Measurements from ENCODE around the gene SH2D3A.
"Not testable (repeated sequence)": the region's sequence is repeated elsewhere in the genome, so short reads cannot be mapped to it uniquely, and the experiment has no call there.

Gene SH2D3A

DNA sequence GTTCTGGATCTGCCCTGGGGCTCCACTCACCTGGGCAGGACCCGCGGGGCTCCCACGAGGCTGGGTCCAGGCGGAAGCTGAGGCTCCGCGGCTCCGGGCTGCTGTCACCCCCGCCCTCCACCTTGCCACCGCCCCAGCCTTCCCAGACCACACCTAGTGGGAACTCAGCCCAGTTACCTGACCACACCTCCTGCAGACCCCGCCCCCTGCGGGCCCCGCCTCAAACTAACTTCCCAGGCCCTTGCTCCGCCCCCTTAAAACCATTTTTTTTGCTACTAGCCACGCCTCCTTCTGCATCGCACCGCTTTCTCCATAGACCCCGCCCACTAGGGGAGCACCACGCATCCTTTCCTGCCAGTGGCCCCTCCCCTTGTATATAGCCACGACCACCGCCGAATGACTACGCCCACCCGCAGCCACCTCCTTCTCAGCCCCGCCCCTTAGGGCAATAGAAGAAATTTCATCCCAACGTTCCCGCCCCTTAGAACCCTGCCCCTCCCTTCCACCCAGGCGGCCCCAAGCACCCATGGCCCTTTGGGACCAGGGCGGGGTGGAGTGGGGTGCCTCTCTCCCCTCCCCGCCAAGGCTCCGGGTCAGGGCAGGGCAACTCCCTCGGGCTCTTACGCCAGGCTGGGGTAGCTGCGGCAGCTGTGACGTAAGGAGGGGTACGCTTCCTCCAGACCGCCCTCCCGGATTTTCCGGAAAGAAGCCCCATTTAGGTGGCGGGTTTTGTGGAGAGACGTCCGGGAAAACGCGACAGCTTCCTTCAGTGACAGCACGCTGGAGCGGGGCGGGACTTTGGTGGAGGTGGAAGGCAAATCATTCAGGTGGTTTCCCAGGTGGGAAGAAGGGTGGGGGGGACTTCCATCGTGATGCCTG is at the start of gene SH2D3A:
Gene SH2D3A, minus strand, starts transcription at position 79 of the 879 bp plus-strand sequence. CDS start 3,687 bp downstream, outside the sequence.
- no peak for DNase-seq

GRCh38 chr19:6813659-6814058 is 46.4 kb upstream of the SH2D3A start:
- no peak for DNase-seq

GRCh38 chr19:6812612-6813011 is 45.4 kb upstream of the SH2D3A start:
- no peak for DNase-seq

DNA sequence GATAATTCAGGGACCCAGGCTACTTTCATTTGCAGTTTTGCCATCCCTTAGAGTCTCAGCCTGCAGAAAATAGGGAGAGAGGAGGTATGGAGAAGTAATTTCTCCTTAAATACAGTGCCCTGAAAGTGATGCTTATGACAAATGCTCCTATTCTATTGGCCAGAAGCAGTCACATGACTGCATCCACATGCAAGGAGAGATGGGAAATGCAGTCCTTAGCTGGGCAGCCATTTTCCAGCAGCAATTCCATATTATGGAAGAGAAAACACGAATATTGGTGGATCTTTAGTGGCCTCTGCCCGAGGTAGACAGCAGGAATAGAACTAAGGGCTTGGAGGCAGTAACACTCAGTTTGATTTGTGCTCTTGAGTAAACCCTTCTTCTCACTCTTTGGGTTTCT is 44.7 kb upstream of the SH2D3A start:
- DNase-seq: no peak

DNA sequence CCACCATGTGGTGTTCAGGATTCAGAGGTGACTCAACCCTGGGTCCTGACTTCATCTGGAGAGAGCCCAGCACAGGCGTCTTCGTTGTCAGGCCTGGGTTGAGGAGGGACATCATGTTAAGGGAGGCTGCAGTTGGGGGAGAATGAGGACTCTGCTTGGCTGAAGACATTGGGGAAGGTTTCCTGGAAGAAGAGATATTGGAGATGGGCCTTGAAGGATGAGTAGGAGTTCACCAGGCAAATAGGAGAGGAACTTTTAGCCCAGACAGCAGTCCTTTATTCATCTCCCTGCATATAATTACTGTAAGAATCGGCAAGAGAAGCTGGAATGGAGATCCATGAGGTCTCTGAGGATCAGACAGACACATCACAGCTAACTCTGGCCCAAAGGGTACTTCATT is 44.1 kb upstream of the SH2D3A start:
- DNase-seq: no peak

- DNase-seq: no peak
These were observed 42.0 kb upstream of the SH2D3A start for GRCh38 chr19:6809262-6809661.

DNA sequence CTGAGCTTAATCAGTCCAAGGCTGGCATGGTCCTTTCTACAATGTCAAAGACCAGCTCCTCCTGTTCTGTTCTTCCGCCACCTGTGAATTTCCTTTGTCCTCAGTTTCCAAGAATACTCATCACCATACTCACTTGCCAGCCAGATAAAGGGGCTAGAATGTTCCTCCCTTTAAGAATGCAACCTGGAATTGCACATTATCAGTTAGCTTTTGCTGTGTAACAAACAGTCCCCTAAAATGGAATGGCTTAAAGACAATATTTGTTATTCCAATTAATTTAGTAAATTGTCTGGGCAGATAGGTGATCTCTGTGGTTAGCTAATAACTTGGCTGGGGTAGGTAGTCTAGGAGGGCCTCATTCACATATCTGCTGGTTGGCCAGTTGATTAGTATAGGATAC is 41.3 kb upstream of the SH2D3A start:
- no peak for DNase-seq

DNA sequence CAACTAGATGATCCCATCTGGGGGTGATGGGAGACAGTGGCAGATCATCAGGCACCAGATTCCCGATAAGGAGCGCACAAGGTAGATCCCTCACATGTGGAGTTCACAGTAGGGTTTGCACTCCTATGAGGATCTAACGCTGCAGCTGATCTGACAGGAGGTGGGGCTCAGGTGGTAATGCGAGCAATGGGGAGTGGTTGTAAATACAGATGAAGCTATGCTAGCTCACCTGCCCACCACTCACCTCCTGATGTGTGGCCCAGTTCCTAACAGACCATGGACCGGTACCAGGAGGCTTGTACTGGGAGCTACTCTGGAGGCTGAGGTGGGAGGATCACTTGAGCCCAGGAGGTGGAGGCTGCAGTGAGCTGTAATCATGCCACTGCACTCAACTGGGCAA is 40.1 kb upstream of the SH2D3A start:
- DNase-seq: no peak

GRCh38 chr19:6806488-6806887 is 39.3 kb upstream of the SH2D3A start:
- DNase-seq: no peak

- no peak for DNase-seq
These were observed 35.8 kb upstream of the SH2D3A start for GRCh38 chr19:6803036-6803404.

DNA sequence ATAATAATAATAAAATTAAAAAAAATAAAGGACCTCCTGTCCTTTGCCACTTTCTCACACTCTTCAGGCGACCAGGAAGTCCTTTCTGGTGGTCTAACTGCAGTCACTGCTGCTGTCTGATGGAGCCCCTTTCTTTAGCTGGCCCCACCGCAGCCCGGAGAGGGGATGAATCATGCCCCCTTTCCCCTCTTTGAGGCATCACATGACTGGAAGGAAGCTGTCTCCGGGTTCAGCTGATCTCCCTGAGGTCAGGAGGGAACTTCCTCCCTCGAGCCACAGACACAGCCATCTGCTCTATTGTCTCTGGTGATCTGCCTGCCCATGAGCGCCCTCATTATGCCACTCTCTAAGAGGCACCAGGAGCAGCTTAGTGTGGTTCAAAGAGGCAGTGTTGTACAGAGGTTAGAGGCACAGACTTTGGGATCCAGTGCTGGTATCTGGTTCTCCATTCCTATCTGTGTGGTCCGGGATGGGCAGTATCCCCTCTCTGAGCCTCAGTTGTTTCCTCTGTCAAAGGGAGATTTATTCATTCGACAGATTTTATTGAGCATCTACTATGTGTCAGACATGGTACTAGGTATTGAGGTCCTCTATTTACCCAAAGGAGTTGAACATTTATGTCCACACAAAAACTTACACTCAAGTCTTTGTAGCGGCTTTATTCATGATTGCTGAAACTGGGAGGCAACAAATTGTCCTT is 35.3 kb upstream of the SH2D3A start:
- no peak for DNase-seq

DNA sequence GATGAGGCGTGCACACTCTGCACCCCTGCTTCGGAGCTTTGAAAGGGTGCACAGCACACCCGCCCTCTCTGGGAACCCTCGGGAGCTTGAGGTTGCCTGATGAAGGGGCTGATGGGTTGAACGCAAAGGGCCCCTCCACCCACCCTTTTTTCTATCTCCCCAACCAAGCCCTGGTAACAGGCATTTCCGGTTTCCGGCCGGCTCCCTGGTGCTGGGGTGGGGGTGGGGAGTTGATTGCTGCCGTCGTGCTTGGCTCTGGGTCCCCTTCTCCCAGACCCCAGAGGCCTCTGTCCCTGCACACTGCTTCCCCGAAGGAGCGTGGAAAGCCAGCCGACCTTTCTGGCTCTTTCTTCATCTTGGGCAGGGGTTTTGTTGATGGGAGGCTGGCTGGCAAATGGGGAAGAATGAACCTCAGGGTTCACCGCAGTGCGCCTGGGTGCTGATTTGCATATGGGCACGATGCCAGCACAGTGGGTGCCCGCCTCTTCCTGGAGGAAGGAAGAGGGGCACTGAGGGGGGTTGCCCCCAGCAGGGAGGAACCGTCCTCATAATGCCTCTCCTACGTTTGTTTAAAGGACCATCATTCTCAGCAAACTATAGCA is 34.4 kb upstream of the SH2D3A start:
- DNase-seq: no peak

DNA sequence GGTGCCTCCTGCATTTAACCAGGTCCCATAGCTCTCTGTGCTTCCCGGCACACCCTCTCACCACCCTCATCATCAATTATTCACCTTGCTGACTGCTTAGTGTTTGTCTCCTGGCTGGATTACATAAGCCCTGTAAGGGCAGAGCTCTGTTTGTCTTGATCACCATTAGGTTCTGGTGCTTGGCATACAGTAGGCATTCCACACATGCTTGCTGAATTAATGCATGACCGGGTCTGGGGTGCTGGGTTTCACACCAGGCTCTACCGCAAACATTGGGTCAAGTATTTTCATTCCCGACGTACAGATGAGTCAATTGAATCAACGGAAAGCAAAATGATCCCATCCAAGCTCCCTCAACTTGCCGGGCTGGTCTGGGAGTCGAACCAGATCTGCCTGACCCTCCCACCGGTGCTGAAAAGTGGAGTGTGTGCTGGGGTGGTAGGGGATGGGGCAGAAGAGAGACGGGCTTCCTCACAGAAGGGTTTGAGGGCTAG is 33.8 kb upstream of the SH2D3A start:
- no peak for DNase-seq

DNA sequence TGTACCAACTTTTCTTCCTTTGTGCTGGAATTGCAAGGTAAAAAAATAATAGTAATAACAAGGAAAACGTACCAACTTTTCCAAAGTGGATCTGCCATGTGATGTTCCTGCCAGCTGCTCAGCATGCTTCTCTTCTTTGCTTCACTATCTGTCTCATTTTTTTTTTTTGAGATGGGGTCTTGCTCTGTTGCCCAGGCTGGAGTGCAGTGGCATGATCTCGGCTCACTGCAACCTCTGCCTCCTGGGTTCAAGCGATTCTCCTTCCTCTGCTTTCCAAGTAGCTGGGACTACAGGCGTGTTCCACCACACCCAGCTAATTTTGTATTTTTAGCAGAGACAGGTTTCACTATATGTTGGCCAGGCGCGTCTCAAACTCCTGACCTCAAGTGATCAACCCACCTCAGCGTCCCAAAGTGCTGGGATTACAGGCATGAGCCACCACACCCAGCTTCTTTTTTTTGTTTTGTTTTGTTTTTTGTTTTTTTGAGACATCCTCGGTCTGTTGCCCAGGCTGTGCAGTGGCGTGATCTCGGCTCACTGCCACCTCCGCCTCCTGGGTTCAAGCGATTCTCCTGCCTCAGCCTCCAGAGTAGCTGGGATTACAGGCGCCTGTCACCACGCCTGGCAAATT is 33.0 kb upstream of the SH2D3A start:
- not testable (repeated sequence) for DNase-seq

- no peak for DNase-seq
These were observed 30.4 kb upstream of the SH2D3A start for GRCh38 chr19:6797646-6798045.

DNA sequence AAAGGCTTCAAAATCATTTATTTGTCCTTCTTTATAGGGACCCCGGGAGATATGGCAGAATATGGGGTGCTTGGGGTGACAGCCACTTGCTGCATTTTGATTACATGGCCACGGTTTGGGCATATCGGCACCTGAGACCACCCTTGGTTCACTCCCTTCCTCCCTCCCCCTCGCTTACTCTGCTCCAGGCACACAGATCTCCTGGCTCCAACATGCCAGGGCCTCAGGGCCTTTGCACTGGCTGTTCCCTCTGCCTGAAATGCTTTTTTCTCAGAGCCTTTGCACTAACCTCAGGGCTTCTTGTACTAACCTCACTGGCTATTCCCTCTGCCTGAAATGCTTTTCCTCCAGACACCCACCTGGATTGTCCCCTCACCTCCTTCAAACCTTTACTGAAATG is 29.0 kb upstream of the SH2D3A start:
- no peak for DNase-seq

DNA sequence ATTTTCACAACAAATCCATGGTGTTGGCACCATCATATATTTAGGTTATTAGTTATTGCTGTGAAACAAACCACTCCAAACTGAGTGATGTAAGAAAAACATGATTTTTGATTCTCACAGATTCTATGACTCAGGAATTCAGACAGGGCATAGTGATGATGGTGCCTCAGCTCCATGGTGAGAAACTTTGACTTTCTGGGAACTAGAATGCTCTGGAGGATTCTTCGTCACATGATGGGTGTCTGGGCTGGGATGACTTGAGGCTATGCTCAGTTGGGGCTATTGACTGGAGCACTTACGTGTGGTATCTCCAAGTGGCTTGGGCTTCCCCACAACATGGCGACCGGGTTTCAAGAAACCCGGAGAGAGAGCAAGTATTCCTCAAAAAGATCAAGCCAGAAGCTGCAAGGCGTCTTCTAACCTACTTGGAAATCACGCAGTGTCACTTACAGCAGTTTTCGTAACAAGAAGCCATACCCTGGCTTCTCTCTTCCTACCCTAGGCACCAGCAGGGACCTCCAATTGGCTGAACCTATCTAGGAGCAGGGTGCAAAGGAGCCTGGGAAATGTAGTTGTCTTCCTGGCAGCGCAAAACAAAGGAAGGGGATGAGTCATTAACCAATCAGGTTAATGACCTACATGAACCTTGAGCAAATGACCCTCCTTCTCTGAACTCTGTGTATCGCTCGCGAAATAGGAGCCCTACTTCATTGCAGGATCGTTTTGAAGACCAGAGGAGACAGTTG is 27.6 kb upstream of the SH2D3A start:
- DNase-seq: no peak

DNA sequence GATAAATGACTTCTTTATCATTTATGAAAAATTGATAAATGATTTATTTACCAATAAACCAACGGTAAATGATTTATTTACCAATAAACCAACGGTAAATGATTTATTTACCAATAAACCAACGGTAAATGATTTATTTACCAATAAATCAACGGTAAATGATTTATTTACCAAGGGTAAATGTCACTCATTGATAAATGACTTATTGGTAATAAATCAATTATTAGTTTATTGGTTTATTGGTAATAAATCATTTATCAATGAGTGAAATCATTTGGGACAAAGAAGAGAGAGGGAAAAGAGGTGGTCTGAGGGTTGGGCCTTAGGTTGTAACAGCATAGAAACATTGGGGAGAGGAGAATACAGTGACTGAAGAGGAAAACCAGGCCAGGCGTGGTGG is 26.7 kb upstream of the SH2D3A start:
- DNase-seq: no peak

DNA sequence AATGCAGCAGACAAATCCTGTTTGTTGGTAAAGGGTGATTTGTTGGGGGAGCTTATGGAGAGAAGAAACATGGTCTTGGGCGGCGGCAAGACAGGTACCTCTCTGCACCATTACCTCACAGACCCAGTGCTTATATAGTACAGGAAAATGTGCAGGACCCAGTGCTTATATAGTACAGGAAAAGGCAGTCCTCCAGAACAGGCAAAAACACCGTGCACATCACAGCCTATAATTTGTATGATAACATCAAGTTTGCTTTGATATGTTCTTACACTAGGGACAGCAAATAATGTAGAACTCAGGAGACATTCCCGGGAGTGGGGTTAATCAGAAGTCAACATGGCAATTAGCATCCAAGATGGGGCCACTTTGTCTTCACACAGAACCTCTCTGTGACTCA is 26.2 kb upstream of the SH2D3A start:
- DNase-seq: no peak

DNA sequence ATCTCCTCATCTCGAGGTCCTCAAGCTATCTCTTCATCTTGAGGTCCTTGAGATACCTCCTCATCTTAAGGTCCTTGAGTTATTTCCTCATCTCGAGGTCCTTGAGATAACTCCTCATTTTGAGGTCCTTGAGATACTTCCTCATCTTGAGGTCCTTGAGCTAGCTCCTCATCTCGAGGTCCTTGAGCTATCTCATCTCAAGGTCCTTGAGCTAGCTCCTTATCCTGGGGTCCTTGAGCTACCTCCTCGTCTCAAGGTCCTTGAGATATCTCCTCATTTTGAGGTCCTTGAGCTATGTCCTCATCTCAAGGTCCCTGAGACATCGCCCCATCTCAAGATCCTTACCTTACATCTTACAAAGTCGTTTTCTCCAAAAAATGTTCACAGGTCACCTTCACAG is 24.0 kb upstream of the SH2D3A start:
- DNase-seq: no peak

- no peak for DNase-seq
These were observed 23.2 kb upstream of the SH2D3A start for GRCh38 chr19:6790194-6791128.
